Endometrial microvascular endothelial cells (primary cell): ENCODE measurements around the gene FBXL17. TPM values are rescaled to one million over a fixed set of nuclear protein-coding genes. Genes with fewer than 3 reads are reported as not detected.

Experiments
- in situ Hi-C: cut with HindIII; loops from 2 replicates; pipeline ENCODE4 v1.10.0; 2017; ENCODE audit warnings: low sequenced_read_pairs, low pct_unique_long_range_greater_than_20kb; ENCODE audit errors: inconsistent ontology term
- total RNA-seq: library from RNA; depleted of rRNA; stranded (reverse); fragments of >200 nt; gene quantifications from one replicate; pipeline ENCODE4 v1.2.3, GENCODE V29; 2015; ENCODE audit errors: inconsistent ontology term

The FBXL17 gene
- total RNA-seq, 1 donor from 2014 or later: 21.0 TPM

DNA sequence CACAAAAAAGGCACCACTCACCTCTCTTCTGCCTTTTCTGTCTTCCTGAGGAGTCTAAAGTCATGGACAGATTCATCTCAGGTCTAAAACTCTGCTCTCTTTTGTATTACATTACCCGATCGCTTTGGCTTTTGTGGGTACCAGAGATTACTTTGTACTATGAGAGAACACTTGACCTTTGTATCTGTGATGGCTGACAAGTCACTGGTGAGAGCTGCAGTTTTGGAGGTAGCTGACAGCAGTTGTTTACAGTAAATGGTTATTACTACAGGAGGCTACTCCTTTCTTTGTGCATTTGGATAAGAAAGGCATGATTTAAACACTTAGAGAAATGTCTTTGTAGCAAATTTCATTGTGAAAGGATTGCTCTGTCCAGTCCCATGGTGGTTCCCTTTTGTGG, 307.3 kb downstream of the FBXL17 start:
- in situ Hi-C loops: no loop called here

DNA sequence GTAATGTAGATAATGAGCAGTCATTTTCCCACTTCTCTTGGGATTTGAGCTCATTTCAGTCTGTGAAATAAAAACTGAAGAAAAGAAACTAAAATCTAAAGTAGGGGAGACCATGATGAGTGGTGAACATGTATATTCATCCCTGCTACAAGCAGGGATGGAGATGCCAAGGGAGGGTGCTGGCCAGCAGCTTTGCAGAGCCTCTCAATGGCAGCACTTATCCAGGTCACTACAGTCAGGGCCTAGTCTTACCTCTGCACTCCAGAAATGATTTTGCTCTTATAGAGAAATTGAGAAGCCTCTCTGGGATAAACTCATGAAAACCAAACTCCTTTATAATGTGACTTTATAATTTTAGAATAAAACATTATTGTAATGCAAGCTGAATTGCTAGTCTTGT, 317.6 kb downstream of the FBXL17 start:
- in situ Hi-C loops: no loop called here

- in situ Hi-C loops: no loop called here
Observed at GRCh38 chr5:108061941-108062340, 320.0 kb downstream of the FBXL17 start.

- in situ Hi-C loops: no loop called here
Observed at GRCh38 chr5:108060340-108060739, 321.6 kb downstream of the FBXL17 start.

DNA sequence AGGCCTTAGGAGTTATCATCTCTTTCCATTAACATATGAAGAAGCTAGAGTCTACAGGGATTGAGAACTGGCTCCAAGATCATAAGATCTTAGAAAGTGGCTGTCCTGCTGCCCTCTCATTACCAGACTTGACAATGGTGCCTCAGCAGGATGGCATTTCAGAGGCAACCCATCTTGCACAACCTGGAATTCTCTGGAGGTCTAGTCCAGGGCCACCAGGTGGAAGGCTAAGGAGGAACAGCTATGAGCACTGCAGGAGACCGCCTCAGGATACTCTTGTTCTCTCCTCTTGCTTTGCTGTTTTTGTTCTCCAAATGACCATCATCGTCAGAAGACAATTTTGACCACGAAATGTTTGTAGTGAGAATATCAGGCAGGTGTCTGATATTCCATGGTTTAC, 322.6 kb downstream of the FBXL17 start:
- in situ Hi-C loops: no loop called here

GRCh38 chr5:108054349-108054748, 327.5 kb downstream of the FBXL17 start:
- in situ Hi-C loops: no loop called here

DNA sequence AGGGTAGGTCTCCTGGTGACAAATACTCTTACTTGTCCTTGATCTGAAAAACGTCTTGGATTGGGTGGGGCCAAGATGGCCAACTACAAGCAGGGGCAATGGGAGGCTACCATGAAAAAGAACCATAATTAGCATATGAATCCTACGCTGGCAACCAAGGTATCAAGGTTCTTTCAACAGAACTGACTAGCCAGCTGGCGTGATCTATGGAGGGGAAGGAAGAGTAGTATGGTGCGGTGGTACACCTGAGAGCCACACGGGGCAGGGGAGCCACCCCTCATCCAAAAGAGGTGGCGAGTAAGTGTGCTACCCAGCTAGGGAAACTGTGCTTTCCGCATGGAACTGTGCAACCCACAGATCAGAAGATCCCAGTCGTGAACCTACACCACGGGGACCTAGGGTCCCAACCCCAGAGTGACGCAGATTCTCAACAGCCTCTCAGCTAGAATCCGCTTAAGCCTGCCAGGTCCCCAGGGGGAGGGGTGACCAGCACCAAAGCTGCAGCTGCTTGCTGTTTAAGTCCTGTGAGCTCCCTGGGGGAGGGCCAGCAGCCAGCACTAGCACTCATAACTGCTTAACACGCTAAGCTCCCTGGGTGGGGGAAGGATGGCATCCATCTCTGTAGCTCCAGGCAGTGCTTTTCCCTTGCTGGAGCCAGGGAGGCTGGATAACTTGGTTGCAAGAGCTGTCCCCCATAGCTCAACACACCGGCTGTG, 334.8 kb downstream of the FBXL17 start:
- in situ Hi-C loops: no loop called here

- in situ Hi-C loops: no loop called here
Observed at GRCh38 chr5:108036482-108036881, 345.4 kb downstream of the FBXL17 start.

- in situ Hi-C loops: no loop called here
Observed at GRCh38 chr5:108028883-108029282, 353.0 kb downstream of the FBXL17 start.

DNA sequence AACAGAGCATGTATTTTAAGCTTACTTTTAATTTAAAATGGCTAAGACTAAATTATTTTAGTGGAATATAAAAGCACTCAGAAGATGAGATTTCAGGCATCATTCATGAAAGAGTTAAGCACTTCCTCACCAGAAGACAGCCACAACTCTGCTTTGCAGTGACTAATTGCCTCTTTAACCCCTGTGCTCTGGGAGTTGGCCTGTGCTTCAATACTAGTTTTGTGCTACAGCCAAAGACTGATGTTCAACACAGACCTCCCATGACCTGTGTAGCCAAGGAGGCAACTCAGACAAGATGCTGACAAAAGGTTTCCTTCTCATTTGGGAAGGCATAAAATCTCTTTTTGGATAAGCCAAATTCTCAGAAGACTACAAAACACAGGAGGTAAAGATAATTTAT, 353.5 kb downstream of the FBXL17 start:
- in situ Hi-C loops: no loop called here

- in situ Hi-C loops: no loop called here
Observed at GRCh38 chr5:108025957-108026356, 355.9 kb downstream of the FBXL17 start.

- in situ Hi-C loops: no loop called here
Observed at GRCh38 chr5:108024986-108025385, 356.9 kb downstream of the FBXL17 start.

DNA sequence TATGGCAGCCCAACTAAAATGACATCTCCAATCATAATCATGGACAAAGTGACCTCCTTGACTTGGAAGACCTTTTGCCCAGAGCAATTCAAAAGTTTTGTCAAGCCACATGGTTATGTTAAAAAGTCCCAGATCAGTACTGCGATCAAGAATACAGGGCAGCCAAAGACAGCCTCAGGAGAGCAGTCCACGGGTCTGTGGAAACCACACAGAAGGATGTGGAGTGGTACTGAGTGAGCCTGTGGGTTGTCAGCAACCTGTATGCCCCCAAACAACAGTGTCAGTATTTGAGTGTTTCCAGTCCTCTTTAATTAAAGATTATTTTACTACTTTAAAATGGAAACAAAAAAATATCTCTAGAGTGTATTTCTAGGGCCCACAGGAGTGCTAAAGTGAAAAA, 365.8 kb downstream of the FBXL17 start:
- in situ Hi-C loops: no loop called here

DNA sequence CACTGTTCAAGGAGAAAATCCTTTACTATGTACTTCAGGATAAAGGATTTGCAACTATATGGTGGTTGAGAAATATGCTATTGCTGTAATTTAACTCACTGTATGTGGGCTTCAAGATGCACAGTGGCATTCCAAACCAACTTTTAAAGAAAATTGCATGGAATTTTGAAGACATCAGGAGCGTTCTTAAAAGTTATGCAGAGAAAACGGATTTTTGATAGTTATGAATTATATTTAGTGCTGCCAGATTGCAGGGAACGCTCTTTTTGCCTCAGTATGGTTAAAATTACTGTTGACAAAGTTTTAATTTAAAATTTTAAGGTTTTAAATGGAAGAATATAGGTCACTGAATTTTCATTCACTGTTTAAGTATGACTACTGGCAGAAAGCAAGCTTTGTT, 375.1 kb downstream of the FBXL17 start:
- in situ Hi-C loops: no loop called here

DNA sequence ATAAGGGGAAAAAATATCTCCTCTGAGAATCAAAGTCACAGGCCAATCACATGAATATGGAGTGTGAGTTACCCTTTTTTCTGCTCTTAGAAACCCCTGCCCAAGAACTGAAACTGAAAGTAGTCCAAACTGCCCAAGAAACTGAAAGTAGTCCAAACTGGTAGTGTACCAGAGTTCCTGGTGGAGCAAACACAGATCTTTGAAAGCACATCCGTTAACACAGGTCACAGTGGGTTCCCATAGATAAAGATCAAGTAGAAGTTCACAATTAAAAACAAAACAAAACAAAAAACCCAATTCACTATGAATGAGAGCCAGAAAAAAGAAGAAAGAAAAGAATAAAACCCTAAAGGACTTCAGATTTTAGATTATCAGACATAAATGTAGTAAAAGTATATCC, 378.7 kb downstream of the FBXL17 start:
- in situ Hi-C loops: no loop called here

DNA sequence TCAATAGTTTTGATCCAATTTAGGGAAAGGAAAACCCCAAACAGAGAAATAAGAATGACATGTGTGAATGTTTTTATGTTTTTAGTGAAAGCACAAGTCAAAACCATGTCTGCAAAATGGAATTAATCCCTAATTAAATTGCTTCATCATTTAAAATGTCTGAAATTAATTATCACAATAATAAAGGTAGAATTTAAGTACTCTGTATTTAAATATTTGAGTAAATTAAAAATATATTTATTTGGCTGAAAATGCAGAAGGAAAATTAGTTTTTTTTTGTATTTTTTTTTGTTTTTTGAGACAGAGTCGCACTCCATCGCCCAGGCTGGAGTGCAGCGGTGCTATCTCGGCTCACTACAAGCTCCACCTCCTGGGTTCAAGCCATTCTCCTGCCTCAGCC, 380.7 kb downstream of the FBXL17 start:
- in situ Hi-C loops: no loop called here

DNA sequence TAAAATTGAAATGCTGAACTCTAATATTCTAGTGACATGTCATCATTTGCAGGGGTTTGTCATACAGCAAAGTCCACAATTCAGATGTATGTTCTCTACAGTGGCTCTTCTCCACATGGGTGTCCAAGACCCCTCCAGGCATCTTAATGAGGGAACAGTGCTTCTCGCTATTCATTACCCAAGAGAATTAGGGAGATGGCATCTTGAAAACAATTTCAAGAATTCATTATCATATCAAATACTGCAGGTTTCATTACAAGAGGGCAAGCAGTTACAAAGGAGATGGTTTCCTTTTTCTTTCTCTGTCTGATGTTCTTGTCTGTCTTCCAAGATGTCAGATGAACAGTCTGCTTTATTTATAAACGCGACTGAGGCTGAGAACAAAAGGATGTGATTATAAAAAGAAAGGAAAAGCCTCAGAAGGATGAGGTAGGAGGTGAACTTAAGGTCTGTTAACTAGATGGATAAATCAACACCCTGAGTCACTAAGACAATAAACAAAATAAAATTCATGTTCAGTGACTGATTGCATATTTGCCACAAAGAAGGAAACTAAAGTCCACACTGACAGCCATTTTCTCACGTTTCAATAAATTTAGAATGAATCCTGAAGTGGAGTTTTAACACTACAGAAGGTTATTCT, 384.4 kb downstream of the FBXL17 start:
- in situ Hi-C loops: no loop called here

GRCh38 chr5:107993341-107993740, 388.6 kb downstream of the FBXL17 start:
- in situ Hi-C loops: no loop called here

- in situ Hi-C loops: no loop called here
Observed at GRCh38 chr5:107990881-107991810, 390.8 kb downstream of the FBXL17 start.

GRCh38 chr5:107985144-107985543, 396.8 kb downstream of the FBXL17 start:
- in situ Hi-C loops: no loop called here
